Measurements from ENCODE around the gene EVA1C.
"Not testable (repeated sequence)": the region's sequence is repeated elsewhere in the genome, so short reads cannot be mapped to it uniquely, and the experiment has no call there.

GRCh38 chr21:32530809-32531208 is 118.3 kb downstream of the EVA1C start:
- not testable (repeated sequence) for TF ChIP-seq CTCF (IDR thresholded peaks at IDR 0.05; ENCODE audit: extremely low read depth in 1 of 2, insufficient read depth in 1 of 2, low read depth in 1 of 2, low read length in 2 of 2); POLR2A (IDR thresholded peaks at IDR 0.05; ENCODE audit: low read depth, low read length)

All from endothelial cell of umbilical vein (primary cell).